Hematopoietic multipotent progenitor cell (in vitro differentiated cells): Measurements from ENCODE around the gene LTBP3. TPM values are rescaled to one million over a fixed set of nuclear protein-coding genes. Genes with fewer than 3 reads are reported as not detected.

Experiments
- DNase-seq, 3 donors: peaks; one replicate each; pipeline ENCODE4 v3.0.0-alpha.2; 2011 to 2015; ENCODE audit warnings: low read depth in 2 of 3, low spot score in 2 of 3
- total RNA-seq: library from RNA; depleted of rRNA; stranded (reverse); fragments of >200 nt; gene quantifications from one replicate; pipeline ENCODE4 v1.2.3, GENCODE V29; 2012

LTBP3 gene
- total RNA-seq, 1 donor = 89.1 TPM

- no peak for DNase-seq
Measured at GRCh38 chr11:65555693-65556231, 2.4 kb downstream of the LTBP3 start.

- DNase-seq = no peak
Measured at GRCh38 chr11:65554842-65555430, 3.2 kb downstream of the LTBP3 start.

GRCh38 chr11:65554057-65554818 is 3.9 kb downstream of the LTBP3 start:
- no peak for DNase-seq

GRCh38 chr11:65553301-65554001 is 4.7 kb downstream of the LTBP3 start:
- peak in 2 of 3 donors; percentile 90 to 93 for DNase-seq

- DNase-seq = no peak
Measured at GRCh38 chr11:65552388-65552951, 5.7 kb downstream of the LTBP3 start.

GRCh38 chr11:65551572-65552387 is 6.4 kb downstream of the LTBP3 start:
- peak in 2 of 3 donors; percentile 65 to 70 for DNase-seq

- DNase-seq = no peak
Measured at GRCh38 chr11:65549096-65549495, 9.1 kb downstream of the LTBP3 start.

GRCh38 chr11:65548395-65548794 is 9.8 kb downstream of the LTBP3 start:
- DNase-seq = no peak

- DNase-seq = no peak
Measured at GRCh38 chr11:65547446-65548125, 10.6 kb downstream of the LTBP3 start.

GRCh38 chr11:65546217-65546958 is 11.8 kb downstream of the LTBP3 start:
- DNase-seq = peak; percentile 91 to 96 (median 96)

- DNase-seq = no peak
Measured at GRCh38 chr11:65545853-65546216, 12.3 kb downstream of the LTBP3 start.

- no peak for DNase-seq
Measured at GRCh38 chr11:65542738-65543390, 15.3 kb downstream of the LTBP3 start.

- DNase-seq = no peak
Measured at GRCh38 chr11:65541093-65541982, 16.8 kb downstream of the LTBP3 start.

GRCh38 chr11:65540290-65541092 is 17.7 kb downstream of the LTBP3 start:
- DNase-seq = peak; percentile 86 to 88 (median 87)

GRCh38 chr11:65539744-65540289 is 18.3 kb downstream of the LTBP3 start:
- no peak for DNase-seq
